H1 (cell line): ENCODE data around the gene ZBTB48. TPM values are rescaled to one million over a fixed set of nuclear protein-coding genes. Genes with fewer than 3 reads are reported as not detected.

ENCODE experiments used
- CTCF ChIA-PET: fragments of 300-600 bp; sonication (Branson Sonifier 250); formaldehyde crosslinking; loops from one replicate; lab custom pipeline; 2021; ENCODE audit not compliant: partially characterized antibody; lab: Charles Lee
- POLR2A ChIA-PET: fragments of 300-600 bp; sonication (Branson Sonifier 250); formaldehyde crosslinking; loops from one replicate; lab custom pipeline; 2021; ENCODE audit warnings: inconsistent platforms; ENCODE audit not compliant: partially characterized antibody; lab: Charles Lee
- DNase-seq, 2 experiments: peaks; one replicate each; pipeline versions ENCODE4 v3.0.0 to v3.0.0-alpha.2; 2010 to 2022; ENCODE audit warnings: low spot score in 2 of 2, low read depth in 1 of 2, mixed read lengths in 1 of 2
- FAIRE-seq: peaks from 2 replicates; lab custom pipeline; 2011; peaks lifted over from hg19 to GRCh38; lab: Jason Lieb, UNC
- H2AFZ ChIP-seq: 2 replicates; pipeline ENCODE4 v1.8.1; 2012; ENCODE audit warnings: low read length, inconsistent platforms
- H2AK5ac ChIP-seq: 2 replicates; pipeline ENCODE4 v1.6.1; 2013; ENCODE audit warnings: low read depth, low read length
- H2BK120ac ChIP-seq: replicated peaks from 2 replicates; pipeline ENCODE3; 2013; ENCODE audit warnings: low read depth, low read length, inconsistent platforms
- H2BK12ac ChIP-seq: 2 replicates; pipeline ENCODE4 v1.6.1; 2013; ENCODE audit warnings: low read depth, low read length
- H2BK15ac ChIP-seq: 2 replicates; pipeline ENCODE4 v1.6.1; 2013; ENCODE audit warnings: low read length
- H2BK20ac ChIP-seq: 2 replicates; pipeline ENCODE4 v1.6.1; 2013; ENCODE audit warnings: low read length
- H2BK5ac ChIP-seq: 2 replicates; pipeline ENCODE4 v1.6.1; 2013; ENCODE audit warnings: low read depth, low read length
- H3K14ac ChIP-seq: 2 replicates; pipeline ENCODE4 v1.6.1; 2013; ENCODE audit warnings: inconsistent platforms; ENCODE audit not compliant: insufficient read length
- H3K18ac ChIP-seq: 2 replicates; pipeline ENCODE4 v1.6.1; 2013; ENCODE audit warnings: low read length; ENCODE audit errors: extremely low read depth
- H3K23ac ChIP-seq: 2 replicates; pipeline ENCODE4 v1.6.1; 2013; ENCODE audit warnings: inconsistent platforms; ENCODE audit not compliant: insufficient read length
- H3K23me2 ChIP-seq: 2 replicates; pipeline ENCODE4 v1.6.1; 2013; ENCODE audit warnings: low read depth, low read length
- H3K27ac ChIP-seq: 2 replicates; pipeline ENCODE4 v1.6.1; 2011; ENCODE audit warnings: low read depth, low read length, inconsistent platforms
- H3K27me3 ChIP-seq, 4 experiments: replicated peaks in 1 of 4; 1 replicate in 1 of 4; 2 replicates in 3 of 4; pipeline versions ENCODE4 v1.6.1 to v1.8.1; 2011 to 2013; ENCODE audit warnings: low read length in 3 of 4, mild to moderate bottlenecking in 3 of 4, inconsistent platforms in 2 of 4, mixed read lengths in 2 of 4, moderate library complexity in 1 of 4; ENCODE audit not compliant: control insufficient read depth in 3 of 4, insufficient read depth in 3 of 4; ENCODE audit errors: extremely low read depth in 1 of 4
- H3K36me3 ChIP-seq, 4 experiments: 2 replicates each; pipeline versions ENCODE4 v1.6.1 to v1.8.1; 2011 to 2013; ENCODE audit warnings: mild to moderate bottlenecking in 4 of 4, low read length in 3 of 4, moderate library complexity in 2 of 4, control low read depth in 1 of 4, inconsistent platforms in 1 of 4; ENCODE audit not compliant: insufficient read depth in 4 of 4, control insufficient read depth in 2 of 4
- H3K4ac ChIP-seq: replicated peaks from 2 replicates; pipeline ENCODE3; 2013; ENCODE audit warnings: low read length, low read depth, mixed read lengths, inconsistent platforms; ENCODE audit not compliant: insufficient read length
- H3K4me1 ChIP-seq, 4 experiments: replicated peaks in 1 of 4; 1 replicate in 1 of 4; 2 replicates in 3 of 4; pipeline versions ENCODE4 v1.6.1 to v1.8.1; 2011 to 2013; ENCODE audit warnings: low read length in 3 of 4, inconsistent platforms in 2 of 4, mixed read lengths in 1 of 4; ENCODE audit not compliant: insufficient read depth in 4 of 4, control insufficient read depth in 3 of 4
- H3K4me2 ChIP-seq, 2 experiments: 2 replicates each; pipeline versions ENCODE4 v1.6.1 to v1.8.1; 2011 to 2013; ENCODE audit warnings: low read depth in 2 of 2, low read length in 2 of 2, control low read depth in 1 of 2, inconsistent platforms in 1 of 2, mild to moderate bottlenecking in 1 of 2; ENCODE audit not compliant: insufficient read depth in 1 of 2
- H3K4me3 ChIP-seq, 4 experiments: fragments of 200-600, 300-600 bp in 1 of 4; sonication (generic), shearing (Covaris generic), sonication (Bioruptor Twin) in 1 of 4; 2 replicates each; pipeline versions ENCODE4 v1.5.1 to v1.8.1; 2011 to 2016; ENCODE audit warnings: low read length in 4 of 4, low read depth in 3 of 4, control low read depth in 2 of 4, inconsistent platforms in 2 of 4, mild to moderate bottlenecking in 2 of 4, mixed read lengths in 1 of 4, moderate library complexity in 1 of 4; ENCODE audit not compliant: insufficient read depth in 2 of 4; ENCODE audit errors: extremely low read depth in 1 of 4
- H3K56ac ChIP-seq: replicated peaks from 2 replicates; pipeline ENCODE3; 2013; ENCODE audit warnings: low read depth, mild to moderate bottlenecking, mixed read lengths, low read length, inconsistent platforms; ENCODE audit not compliant: insufficient read length
- H3K79me1 ChIP-seq: 2 replicates; pipeline ENCODE4 v1.6.1; 2013; ENCODE audit warnings: low read depth, low read length, control low read depth
- H3K79me2 ChIP-seq, 2 experiments: 2 replicates each; pipeline versions ENCODE4 v1.6.1 to v1.8.1; 2012 to 2013; ENCODE audit warnings: low read length in 2 of 2, mild to moderate bottlenecking in 2 of 2, inconsistent platforms in 1 of 2; ENCODE audit not compliant: insufficient read depth in 2 of 2, control insufficient read depth in 1 of 2
- H3K9ac ChIP-seq, 4 experiments: replicated peaks in 1 of 4; 1 replicate in 1 of 4; 2 replicates in 3 of 4; pipeline versions ENCODE4 v1.6.1 to v1.8.1; 2011 to 2013; ENCODE audit warnings: low read depth in 3 of 4, low read length in 3 of 4, control low read depth in 2 of 4, mild to moderate bottlenecking in 2 of 4, moderate library complexity in 2 of 4, inconsistent platforms in 1 of 4; ENCODE audit errors: extremely low read depth in 1 of 4
- H3K9me3 ChIP-seq, 2 experiments: 2 replicates each; pipeline versions ENCODE4 v1.6.1 to v1.8.1; 2012 to 2013; ENCODE audit warnings: mild to moderate bottlenecking in 2 of 2, moderate library complexity in 2 of 2, control low read depth in 1 of 2, inconsistent platforms in 1 of 2, low read depth in 1 of 2, low read length in 1 of 2, mixed read lengths in 1 of 2; ENCODE audit not compliant: insufficient read depth in 2 of 2
- H4K20me1 ChIP-seq, 2 experiments: replicated peaks in 1 of 2; 2 replicates each; pipeline versions ENCODE3 to v1.8.1; 2011 to 2013; ENCODE audit warnings: inconsistent platforms in 2 of 2, low read length in 2 of 2, mild to moderate bottlenecking in 1 of 2; ENCODE audit not compliant: insufficient read depth in 2 of 2, control insufficient read depth in 1 of 2
- H4K5ac ChIP-seq: 2 replicates; pipeline ENCODE4 v1.6.1; 2013; ENCODE audit warnings: low read length, low read depth, mixed read lengths, inconsistent platforms; ENCODE audit not compliant: insufficient read length
- H4K8ac ChIP-seq: 2 replicates; pipeline ENCODE4 v1.8.0; 2013; ENCODE audit warnings: mild to moderate bottlenecking, moderate library complexity, low read length, inconsistent platforms; ENCODE audit not compliant: insufficient read depth; ENCODE audit errors: extremely low read depth
- H4K91ac ChIP-seq: replicated peaks from 2 replicates; pipeline ENCODE3; 2013; ENCODE audit warnings: low read length, mixed read lengths, inconsistent platforms; ENCODE audit not compliant: insufficient read length
- KDM5A ChIP-seq: fragments of 200-600 bp; IDR thresholded peaks from 2 replicates; pipeline ENCODE4 v1.7.1; 2012; ENCODE audit warnings: mild to moderate bottlenecking, low read length, inconsistent platforms, mixed read lengths
- PHF8 ChIP-seq: fragments of 200-600 bp; sonication (generic); conservative IDR thresholded peaks from 2 replicates; pipeline ENCODE4 v1.7.1; 2012; ENCODE audit warnings: low read depth, mild to moderate bottlenecking, inconsistent platforms, low read length, moderate library complexity
- POLR2AphosphoS5 ChIP-seq: IDR thresholded peaks from 2 replicates; pipeline ENCODE4 v1.6.1; 2011; ENCODE audit warnings: low read depth, low read length
- WGBS, 2 experiments: shearing (Covaris generic) in 1 of 2; methylation state at CpG; one replicate each; pipeline versions ENCODE4 v1.1.6 to v1.1.7; 2013 to 2015; ENCODE audit warnings: low lambda C conversion rate in 2 of 2, mixed read lengths in 2 of 2, inconsistent platforms in 1 of 2, low coverage in 1 of 2, missing lambda C conversion rate in 1 of 2; ENCODE audit not compliant: insufficient replicate concordance in 2 of 2, insufficient coverage in 1 of 2, insufficient read length in 1 of 2; ENCODE audit errors: extremely low coverage in 1 of 2, missing lambda C conversion rate in 1 of 2; 5-methylcytosine and 5-hydroxymethylcytosine counted together
- polyA plus RNA-seq, 7 experiments: library from polyadenylated mRNA; depleted of rRNA in 3 of 7; stranded (reverse) in 5 of 7; unstranded in 2 of 7; fragments of >200 nt in 5 of 7; fragments of 200-250 nt in 2 of 7; gene quantifications; 1 replicate in 5 of 7; 2 replicates in 1 of 7; 4 replicates in 1 of 7; pipeline versions ENCODE4 v1.2.1 to v1.2.3, GENCODE V29; 2011 to 2013; ENCODE audit warnings: missing spikeins in 2 of 7, mixed read lengths in 2 of 7
- total RNA-seq: library from RNA; stranded (reverse); fragmentation: NEBNext Ultra II Directional; extraction: Animal tissue kit (Norgen Biotek cat#: 25700); gene quantifications from 2 replicates; pipeline ENCODE4 v1.2.1, GENCODE V29; 2021

ZBTB48 gene
- total and polyA plus RNA-seq, 2 of the 8 experiments (the other 6 are each of a cell fraction or from before 2014, with no cell fraction given) = 28.2 to 28.8 TPM

GRCh38 chr1:6536291-6536690 is 43.5 kb upstream of the ZBTB48 start:
- Histone ChIP-seq H3K27ac (no peak overlapping the region), H2BK20ac (no peak overlapping the region), H3K79me2 (peaks cover 0 to 12% of the 10 kb centered on the region in 2 experiments; a peak in 1 of 4 replicates), H2BK12ac (no peak overlapping the region), H3K56ac (no peak overlapping the region), H3K23ac (no peak overlapping the region), H4K20me1 (peaks cover 2 to 9% of the 10 kb centered on the region in 2 experiments), H2BK15ac (no peak overlapping the region), H3K27me3 (no peaks in the 10 kb centered on the region), H3K9me3 (no peaks in the 10 kb centered on the region), H2AFZ (no peak overlapping the region), H4K5ac (no peak overlapping the region), H2AK5ac (no peak overlapping the region), H3K4me2 (no peak overlapping the region), H3K18ac (no peak overlapping the region), H3K9ac (no peak overlapping the region), H3K14ac (no peak overlapping the region), H2BK120ac (no peak overlapping the region), H3K23me2 (no peaks in the 10 kb centered on the region), H4K8ac (no peak overlapping the region), H2BK5ac (no peak overlapping the region), H3K4me3 (no peak overlapping the region), H3K79me1 (0 out of 2 replicates have a peak, but pooled peaks cover 2% of the 10 kb centered on the region), H3K36me3 (peaks cover 15 to 39% (median 27%) of the 10 kb centered on the region in 4 experiments), H3K4ac (no peak overlapping the region), H3K4me1 (no peaks in the 10 kb centered on the region), H4K91ac (no peak overlapping the region)
- FAIRE-seq = no peak
- TF ChIP-seq PHF8 (no peak), POLR2AphosphoS5 (no peak), KDM5A (no peak)
- POLR2A ChIA-PET = interaction anchor here (0.8 to 1.7 kb wide), 5 partner anchors 9 to 67 kb away, joined by 3 to 6 read pairs (median 4); no protein-coding TSS in a partner anchor
- WGBS, 2 experiments = 78% methylated on average over 5 of the region's 5 CpGs; no CpG with 5 or more reads in 1 of the 2 experiments
- no peak for DNase-seq
- CTCF ChIA-PET = interaction anchor here (0.6 to 8.9 kb wide), 8 partner anchors 9 to 1429 kb away, joined by 3 to 57 read pairs (median 3); no protein-coding TSS in a partner anchor
